CMK (cell line): ENCODE measurements around the gene HEXIM2.

Experiments
- DNase-seq: peaks from one replicate; pipeline ENCODE4 v3.0.0-alpha.2; 2010; ENCODE audit warnings: low read depth

The HEXIM2 gene

DNA sequence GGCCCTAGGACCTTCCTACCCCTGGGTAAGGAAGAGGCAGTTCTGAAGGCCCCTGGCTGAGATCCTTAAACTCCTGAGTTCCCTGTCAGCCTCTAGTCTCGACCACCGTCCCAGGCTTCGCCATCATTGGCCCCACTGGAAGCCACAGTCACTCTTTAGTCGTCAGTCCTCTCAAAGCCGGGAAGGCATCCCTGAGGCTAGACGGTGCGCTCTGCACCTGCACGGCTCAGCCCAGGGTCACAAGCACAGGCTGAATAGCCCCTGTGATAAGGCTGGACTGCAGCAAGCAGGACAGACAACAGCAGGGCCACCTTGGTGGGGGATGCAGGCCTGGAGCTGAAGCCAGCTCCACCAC is 16.7 kb upstream of the HEXIM2 start:
- DNase-seq = no peak

DNA sequence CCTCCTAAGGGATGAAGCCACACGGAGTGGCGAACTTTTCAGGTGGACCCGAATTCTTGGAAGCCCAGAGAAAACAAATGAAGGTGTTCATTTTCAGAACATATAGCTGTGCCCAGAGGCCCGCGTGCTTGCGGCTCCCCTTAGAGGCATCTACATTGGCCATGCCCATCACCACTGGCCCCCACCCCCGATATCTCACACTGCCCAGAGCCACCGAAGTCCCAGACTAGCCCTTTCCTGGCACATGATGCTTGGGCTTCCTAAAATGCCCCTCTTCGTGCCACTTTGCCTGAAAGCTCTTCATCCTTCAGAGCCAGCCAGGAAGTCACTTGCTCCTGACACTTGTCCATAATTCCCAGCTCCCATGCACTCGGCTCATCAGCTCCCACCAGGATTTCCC is 15.5 kb upstream of the HEXIM2 start:
- no peak for DNase-seq

DNA sequence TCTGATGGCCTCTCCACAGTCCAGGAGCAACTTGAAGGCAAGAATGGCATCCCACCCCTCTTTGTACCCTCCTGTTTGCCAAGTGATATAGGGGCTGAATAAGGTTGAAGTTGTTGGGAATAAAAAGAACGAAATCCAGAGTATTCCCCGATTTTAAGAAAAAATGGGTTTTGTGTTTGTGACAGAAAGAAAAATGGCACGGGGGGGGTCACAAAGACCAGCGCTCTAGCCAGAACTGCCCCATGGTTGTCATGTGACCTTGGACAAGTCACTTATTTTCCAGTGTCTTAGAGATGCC is 15.1 kb upstream of the HEXIM2 start:
- no peak for DNase-seq

DNA sequence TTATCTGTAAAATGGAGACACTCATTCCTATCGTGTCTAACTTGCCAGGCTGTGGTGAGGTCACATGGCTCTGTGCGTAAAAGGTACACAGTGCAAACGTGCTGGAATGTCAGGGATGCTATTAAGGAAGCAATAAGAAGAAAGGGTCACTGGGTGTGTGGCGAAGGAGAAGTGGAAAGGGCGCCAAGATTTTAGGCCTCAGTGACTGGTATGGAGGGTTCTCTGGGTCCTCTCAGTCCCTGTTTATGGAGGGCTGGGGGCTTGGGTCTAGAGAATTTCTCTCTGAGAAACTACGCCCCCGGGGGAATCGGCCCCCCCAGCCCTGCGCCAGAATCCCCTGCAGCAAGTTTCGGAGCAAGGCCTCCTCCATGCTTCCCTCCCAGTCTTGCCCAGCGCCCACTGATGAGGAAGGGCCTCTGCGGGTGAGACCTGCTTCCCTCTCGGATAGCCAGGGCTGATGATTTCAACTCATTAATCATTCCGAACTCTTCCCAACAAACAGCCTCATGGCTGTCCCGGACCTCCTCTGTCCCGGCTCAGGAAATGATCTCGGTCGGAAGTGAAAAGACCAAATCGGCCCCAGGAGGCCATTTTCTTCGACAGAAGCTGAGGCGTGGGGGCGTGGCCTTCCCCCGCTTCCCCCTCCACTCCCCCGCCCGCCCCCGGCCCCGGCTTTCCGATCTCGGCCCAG is 14.6 kb upstream of the HEXIM2 start:
- DNase-seq = no peak

DNA sequence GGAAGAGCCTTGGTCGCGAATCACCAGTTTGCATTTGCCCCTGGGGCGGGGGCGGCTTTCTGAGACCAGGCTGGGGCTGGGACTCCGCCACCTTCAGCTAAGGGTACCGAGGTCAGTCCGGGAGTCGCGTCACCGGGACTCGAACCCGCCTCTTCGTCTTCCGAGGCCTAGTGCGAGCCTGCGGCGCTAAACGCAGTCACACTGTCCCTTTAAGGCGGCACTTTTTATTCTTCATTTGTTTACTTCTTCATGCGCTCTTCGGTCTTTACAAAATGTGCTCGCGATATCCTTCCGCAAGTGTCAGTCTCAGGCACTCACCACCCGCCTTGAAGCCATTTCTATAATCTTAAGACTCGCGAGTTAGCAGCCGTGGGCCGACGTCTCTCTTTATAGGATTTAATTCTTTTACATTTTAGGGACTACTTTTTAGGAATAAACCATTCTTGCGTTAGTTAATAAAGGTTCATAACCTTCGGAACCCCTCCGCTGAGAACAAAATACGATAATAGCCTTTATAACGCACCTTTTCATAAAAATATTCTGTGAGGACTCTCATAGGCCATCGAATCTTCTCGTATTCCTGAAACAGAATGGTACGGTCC is 14.0 kb upstream of the HEXIM2 start:
- DNase-seq = peak; percentile 90

DNA sequence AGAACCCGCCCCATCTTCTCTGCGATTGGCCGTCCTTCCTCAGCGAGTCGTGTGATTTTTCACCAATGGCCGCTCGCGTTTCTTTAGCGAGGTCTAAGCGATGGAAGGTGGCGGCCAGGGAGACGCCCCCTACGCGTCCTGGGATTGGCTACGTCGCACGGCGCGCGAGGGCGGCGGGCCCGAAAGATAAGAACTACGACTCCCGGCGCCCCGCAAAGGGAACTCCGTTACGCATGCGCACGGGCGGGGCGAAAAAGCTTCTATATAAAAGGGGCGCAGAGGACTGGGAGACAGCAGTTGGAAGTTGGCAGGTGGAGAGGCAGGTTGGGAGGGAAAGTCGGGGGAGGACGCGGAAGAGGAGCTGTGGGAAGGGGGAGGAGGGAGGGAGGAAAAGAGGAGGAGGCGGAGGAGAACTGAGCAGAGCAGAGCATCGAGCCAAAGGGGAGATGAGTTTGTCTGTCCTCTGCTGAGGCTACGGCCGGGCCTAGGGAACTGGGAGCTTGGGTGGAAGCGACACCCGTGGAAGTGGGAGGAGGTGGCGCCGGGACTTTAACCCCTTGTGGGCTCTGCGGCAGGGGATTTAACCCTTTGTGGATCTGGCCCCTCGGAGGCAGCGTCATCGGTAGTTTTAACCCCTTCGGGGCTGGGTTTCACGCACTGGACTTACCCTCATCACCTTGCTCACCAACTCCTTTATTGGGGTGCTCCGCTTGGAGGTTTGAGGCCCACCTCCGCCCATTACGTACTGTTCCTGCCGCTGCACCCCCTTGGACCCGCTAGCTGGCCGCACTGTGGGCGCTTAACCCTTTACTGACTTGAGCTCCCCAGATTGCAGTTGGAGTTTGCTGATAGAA is 13.3 kb upstream of the HEXIM2 start, which contains the start of gene HEXIM1:
Gene HEXIM1, plus strand, starts transcription at position 293 of the 854 bp plus-strand sequence. CDS start 716 bp downstream, outside the sequence.
- DNase-seq = peak; percentile 99

DNA sequence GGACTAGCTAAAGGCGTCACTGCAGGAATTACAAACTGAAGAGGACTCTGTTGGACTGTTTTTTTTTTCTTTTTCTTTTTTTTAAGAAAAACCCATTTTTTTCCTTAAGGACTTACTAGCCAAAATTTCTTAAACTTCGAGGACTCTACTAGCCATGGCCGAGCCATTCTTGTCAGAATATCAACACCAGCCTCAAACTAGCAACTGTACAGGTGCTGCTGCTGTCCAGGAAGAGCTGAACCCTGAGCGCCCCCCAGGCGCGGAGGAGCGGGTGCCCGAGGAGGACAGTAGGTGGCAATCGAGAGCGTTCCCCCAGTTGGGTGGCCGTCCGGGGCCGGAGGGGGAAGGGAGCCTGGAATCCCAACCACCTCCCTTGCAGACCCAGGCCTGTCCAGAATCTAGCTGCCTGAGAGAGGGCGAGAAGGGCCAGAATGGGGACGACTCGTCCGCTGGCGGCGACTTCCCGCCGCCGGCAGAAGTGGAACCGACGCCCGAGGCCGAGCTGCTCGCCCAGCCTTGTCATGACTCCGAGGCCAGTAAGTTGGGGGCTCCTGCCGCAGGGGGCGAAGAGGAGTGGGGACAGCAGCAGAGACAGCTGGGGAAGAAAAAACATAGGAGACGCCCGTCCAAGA is 12.5 kb upstream of the HEXIM2 start:
- no peak for DNase-seq

DNA sequence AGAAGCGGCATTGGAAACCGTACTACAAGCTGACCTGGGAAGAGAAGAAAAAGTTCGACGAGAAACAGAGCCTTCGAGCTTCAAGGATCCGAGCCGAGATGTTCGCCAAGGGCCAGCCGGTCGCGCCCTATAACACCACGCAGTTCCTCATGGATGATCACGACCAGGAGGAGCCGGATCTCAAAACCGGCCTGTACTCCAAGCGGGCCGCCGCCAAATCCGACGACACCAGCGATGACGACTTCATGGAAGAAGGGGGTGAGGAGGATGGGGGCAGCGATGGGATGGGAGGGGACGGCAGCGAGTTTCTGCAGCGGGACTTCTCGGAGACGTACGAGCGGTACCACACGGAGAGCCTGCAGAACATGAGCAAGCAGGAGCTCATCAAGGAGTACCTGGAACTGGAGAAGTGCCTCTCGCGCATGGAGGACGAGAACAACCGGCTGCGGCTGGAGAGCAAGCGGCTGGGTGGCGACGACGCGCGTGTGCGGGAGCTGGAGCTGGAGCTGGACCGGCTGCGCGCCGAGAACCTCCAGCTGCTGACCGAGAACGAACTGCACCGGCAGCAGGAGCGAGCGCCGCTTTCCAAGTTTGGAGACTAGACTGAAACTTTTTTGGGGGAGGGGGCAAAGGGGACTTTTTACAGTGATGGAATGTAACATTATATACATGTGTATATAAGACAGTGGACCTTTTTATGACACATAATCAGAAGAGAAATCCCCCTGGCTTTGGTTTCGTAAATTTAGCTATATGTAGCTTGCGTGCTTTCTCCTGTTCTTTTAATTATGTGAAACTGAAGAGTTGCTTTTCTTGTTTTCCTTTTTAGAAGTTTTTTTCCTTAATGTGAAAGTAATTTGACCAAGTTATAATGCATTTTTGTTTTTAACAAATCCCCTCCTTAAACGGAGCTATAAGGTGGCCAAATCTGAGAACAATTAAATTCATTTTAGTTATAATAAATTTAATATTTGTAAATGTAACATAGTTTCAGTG is 11.7 kb upstream of the HEXIM2 start:
- DNase-seq = no peak

DNA sequence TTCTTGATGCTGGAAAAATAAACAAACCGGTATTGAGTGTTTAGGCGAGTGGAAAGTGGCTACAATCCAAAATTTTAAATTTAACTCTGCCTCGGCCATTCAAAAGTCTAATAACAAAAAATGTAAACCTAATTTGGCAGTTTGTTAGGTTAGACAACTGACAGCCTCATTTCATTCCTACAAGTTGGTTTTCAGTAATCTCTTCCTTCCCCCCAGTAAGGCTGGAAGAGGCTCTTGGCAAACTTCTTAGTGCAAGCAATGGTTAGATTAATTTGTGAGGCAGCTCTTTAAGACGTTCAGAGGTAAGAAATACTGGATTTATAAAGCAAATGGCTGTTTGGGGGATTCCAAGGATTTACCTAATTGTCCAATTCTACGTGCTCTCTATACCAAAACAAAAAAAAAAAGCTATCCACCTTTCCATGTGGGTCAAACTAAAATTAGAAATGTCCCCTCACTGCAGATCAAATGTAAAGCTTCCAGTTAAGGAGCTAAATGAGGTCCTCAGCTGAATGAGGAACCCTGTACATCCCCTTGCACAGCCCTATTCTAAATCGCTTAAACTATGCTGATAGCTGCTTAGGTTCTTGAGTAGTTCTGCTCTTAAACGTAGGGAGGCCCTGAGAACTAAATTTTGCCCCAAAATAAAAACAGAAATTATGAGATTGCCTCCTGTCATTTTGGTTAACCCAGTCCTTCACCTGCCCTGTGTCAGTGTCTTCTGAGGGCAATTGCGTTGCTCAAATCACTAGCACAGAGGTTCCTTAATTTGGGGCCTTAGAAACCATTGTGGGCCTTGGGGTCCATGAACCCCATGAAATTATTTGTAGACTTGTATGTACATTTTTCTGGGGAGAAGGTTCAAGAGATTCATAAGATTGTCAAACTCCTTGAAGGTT is 10.5 kb upstream of the HEXIM2 start:
- DNase-seq = no peak

DNA sequence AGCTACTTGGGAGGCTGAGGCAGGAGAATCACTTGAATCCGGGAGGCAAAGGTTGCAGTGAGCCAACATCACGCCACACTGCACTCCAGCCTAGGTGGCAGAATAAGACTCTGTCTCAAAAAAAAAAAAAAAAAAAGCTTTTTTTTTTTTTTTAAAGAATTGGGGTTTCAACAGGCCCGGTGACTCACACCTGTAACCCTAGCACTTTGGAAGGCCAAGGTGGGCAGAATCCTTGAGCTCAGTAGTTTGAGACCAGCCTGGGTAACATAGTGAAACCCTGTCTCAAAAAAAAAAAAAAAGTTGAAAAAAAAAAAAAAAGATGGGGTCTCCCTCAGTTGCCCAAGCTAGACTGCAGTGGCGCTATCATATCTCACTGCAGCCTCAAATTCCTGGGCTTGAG is 6.6 kb upstream of the HEXIM2 start:
- DNase-seq = no peak

DNA sequence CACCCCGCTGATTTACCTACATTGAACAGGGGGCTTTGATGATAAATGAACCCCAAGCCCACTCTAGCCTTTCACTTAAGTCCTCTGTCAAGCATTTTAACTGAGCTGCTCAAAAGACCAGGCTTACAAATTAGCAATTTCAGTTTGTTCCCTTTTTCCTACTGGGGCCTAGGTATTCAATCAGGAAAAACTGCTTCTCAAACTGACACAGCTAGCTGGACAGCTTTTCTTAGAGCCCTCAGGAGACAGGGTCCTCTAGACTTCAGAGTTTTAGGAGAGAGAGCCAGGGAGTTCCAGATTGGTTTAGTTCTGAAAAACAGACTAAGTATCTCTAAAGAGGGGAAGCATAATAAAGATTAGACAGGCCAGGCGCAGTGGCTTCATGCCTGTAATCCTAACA is 6.2 kb upstream of the HEXIM2 start:
- no peak for DNase-seq

DNA sequence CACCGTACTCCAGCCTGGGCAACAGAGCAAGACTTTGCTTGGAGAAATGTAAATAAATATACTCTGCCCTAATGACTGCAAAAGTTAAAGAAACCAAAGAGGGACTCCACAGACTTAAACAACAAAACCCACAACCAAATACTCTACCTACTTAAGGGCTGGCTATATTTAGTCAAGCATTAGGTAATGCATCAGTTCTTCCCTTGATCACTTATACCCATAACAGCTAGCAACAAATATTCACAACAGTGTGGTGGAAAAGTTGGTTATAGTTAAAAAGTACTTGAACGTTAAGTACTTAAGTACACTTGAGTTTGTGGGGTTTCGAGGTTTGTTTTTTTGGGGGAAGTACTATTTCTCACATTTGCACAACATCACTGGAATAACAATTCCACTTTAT is 5.4 kb upstream of the HEXIM2 start:
- DNase-seq = no peak

DNA sequence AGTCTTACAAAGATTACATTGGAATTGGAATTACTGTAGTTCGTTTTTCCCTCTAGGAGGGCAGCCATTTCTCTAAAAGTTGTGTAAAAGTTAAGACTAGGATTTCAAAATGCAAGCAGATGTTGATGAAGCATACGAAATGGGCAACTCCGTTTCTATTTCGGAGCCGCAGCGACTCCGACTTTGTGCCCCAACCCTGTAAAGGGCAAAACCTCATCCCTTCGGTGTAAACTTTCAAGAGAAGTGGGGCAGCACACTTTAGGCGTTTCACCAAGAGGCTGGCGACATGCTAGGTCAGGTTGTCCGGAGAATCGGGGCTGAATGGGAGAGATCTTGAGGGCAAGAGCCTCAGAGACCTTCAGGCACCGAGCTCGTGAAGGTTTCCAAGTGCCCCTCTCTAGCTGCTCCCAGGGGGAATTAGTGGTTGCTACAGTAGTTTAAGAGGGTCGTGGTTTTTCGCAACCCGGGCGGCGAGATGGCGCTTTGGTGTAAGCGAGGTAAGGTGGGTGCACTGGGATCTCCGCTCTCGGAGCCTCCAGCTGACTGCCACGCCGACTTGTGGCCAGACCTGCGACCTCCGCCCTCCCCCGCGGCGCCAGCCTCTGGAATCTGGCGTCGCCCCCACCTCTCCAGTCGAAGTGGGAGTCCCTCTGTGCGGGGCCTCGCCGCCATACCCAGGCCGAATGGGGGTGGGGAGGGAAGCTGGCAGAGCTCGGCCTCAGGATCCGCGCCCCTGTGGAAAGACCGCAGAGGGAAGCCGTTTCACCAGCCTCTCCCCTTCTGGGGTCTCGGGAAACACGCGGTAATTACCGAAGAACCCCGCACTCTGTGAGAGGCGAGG is 1.0 kb upstream of the HEXIM2 start:
- peak; percentile 76 for DNase-seq

DNA sequence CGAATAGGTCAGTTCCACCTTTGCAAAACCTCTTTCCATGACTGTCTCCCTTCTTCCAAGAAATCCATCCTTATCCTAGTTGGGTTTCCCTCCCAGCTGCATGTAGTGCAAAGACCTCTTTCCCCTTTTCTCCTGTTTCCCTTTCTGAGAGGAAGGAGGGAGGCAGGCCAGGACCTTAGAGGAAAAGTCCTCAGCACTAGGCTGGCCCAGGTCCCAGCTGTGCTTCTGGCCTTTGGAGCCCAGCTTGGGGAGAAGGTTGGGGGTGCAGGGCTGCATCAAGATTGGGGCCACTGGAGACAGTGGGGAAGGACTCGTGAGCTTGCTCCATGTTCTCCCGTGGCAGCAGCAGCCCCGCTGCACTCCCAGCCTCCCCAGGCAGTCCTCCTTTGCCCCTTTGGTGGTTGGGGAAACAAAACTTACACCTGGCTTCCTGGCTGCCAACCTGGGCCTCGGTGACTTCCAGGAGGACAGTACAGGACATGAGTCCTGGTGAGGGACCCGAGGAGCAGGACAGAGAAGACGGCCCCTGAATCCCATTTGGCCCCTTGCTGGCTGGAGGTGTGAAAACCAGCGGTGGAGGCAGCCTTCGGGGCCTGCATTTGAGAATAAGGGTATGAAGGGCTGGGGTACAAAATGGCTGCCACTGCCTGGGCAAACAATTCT is 481 bp downstream of the HEXIM2 start:
- no peak for DNase-seq

DNA sequence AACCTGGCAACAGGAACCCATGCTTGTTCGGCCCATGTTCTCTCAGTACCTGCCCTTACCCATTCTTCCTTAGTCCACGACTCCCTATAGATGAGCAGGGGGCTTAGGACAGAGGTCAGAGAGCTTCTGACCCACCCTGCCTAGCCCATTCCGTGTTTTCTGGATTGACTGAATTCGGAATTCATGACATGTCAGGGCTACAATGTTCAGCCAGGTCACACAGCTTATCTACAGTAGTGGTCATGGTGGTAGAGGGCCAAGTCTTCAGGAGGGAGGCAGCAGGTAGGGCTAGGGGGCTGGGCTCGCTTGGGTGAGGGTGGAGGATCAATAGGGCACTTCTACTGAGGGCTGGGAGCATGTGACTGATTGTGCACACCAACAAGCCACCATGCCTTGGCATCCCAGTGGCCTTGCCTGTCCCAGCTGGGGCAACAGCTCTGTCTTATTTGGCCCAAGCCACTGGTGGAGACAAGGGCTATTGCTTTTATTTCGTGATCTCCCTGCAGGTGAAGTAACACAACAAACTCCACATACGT is 3.1 kb downstream of the HEXIM2 start:
- DNase-seq = no peak

DNA sequence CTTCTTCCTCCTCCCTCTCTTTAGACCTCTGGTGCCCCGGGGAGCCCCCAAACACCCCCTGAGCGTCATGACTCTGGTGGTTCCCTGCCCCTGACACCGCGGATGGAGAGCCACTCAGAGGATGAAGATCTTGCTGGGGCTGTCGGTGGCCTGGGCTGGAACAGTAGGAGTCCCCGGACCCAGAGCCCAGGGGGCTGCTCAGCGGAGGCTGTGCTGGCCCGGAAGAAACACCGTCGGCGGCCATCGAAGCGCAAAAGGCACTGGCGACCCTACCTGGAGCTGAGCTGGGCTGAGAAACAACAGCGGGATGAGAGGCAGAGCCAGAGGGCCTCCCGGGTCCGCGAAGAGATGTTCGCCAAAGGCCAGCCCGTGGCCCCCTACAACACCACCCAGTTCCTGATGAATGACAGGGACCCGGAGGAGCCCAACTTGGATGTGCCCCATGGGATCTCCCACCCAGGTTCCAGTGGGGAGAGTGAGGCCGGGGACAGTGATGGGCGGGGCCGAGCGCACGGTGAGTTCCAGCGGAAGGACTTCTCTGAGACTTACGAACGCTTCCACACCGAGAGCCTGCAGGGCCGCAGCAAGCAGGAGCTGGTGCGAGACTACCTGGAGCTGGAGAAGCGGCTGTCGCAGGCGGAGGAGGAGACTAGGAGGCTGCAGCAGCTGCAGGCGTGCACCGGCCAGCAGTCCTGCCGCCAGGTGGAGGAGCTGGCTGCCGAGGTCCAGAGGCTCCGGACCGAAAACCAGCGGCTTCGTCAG is 7.5 kb downstream of the HEXIM2 start:
- no peak for DNase-seq

DNA sequence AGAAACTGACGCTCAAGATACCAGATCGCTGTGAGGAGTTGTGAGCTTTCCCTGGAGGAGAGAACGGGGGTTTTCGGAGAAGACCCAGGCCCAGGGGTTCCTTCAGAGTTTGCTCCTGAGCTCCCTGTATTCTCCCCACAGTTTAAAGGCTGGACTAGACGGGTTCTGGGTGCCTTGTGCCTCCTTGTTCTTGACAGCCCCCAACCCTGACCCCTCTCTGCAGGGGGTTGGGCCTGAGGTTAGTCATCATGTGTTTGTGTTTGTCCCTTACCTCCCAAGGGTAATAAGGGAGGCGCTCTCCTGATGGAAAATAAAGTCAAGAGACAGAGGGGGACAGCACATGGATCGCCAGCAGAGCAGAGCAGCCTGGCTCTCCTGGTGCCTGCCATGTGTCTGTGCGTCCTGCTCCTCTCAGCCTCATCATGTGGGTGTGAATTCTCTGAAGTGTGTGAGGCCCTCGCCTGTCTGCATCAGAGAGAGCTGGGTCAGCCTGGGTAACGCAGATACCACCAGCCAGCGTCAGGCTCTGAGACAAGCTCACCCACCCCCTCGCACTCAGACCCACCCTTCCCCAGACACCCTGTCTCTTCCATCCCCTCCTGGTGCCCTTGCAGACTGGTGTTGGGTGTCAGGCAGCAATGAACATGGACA is 8.7 kb downstream of the HEXIM2 start:
- no peak for DNase-seq

DNA sequence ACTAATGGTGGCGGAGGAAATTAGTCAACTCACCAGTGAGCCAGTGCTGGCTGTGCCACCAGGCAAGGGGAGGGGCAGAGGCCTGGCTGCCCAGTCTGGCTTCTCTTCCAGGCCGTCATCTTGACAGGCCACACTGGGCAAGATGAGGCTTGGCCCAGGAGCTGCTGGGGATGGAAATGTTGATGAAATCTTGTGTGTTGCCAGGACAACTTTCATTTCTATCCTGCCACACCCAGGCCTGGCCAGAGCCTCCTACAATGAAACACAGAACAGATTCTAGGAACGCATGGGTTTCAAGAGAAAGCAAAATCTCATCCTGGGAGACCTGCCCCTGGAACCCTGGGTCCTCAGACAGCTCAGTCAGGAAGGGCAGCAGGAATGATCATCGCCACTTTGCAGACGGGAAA is 9.3 kb downstream of the HEXIM2 start:
- DNase-seq = no peak
